22Rv1 (cell line): Measurements from ENCODE around the gene NFKBIB.

Experiments
- H3K27ac ChIP-seq: fragments of 450-650 bp; 2 replicates; pipeline ENCODE4 v1.5.1; 2017
- CTCF ChIP-seq: fragments of 450-650 bp; IDR thresholded peaks from 2 replicates; pipeline ENCODE4 v1.5.1; 2017; ENCODE audit warnings: mild to moderate bottlenecking
- ZFX ChIP-seq: fragments of 450-650 bp; IDR thresholded peaks from 2 replicates; pipeline ENCODE4 v1.6.1; 2017; ENCODE audit warnings: antibody characterized with exemption, borderline replicate concordance

The NFKBIB gene

DNA sequence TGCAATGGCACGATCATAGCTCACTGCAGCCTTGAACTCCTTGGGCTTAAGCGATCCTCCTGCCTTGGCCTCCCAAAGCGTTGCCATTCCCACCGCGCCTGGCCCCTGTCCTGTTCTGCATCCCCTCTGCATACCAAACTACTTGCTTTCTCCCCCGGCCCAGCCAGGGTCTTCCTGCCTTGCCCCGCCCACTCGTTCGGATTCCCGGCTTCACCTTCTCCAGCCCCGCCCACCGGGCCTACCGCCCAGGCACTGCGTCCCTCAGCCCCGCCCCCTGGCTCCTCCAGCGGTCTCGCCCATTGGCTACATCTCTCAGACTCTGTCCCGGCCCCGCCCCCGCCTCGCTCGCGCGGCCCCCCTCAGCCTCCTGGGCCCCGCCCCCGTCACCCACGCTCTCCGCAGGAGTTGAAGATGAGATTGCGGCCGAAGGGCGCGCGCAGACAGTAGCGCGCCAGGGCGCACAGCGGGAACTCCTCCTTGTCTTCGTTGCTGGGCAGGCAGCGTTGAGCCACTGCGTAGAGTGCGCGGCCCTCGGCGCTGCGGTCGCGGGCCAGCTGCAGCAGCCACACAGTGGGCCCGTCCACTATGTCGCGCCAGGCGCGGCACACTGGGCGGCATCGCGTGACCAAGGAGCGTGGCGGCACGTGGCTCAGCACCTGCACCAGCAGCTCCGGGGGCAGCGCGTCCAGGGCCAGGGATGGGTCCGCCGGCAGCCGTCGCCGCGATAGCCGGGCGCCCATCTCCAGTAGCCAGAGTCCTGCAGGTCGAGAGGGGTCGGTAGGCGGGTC, 50.0 kb downstream of the NFKBIB start:
- no peak for TF ChIP-seq ZFX
- TF ChIP-seq CTCF: no peak
- peak overlapping the region; percentile 70 for H3K27ac ChIP-seq

GRCh38 chr19:38951187-38951586, 51.4 kb downstream of the NFKBIB start:
- H3K27ac ChIP-seq: no peak overlapping the region
- no peak for TF ChIP-seq ZFX
- TF ChIP-seq CTCF: no peak

DNA sequence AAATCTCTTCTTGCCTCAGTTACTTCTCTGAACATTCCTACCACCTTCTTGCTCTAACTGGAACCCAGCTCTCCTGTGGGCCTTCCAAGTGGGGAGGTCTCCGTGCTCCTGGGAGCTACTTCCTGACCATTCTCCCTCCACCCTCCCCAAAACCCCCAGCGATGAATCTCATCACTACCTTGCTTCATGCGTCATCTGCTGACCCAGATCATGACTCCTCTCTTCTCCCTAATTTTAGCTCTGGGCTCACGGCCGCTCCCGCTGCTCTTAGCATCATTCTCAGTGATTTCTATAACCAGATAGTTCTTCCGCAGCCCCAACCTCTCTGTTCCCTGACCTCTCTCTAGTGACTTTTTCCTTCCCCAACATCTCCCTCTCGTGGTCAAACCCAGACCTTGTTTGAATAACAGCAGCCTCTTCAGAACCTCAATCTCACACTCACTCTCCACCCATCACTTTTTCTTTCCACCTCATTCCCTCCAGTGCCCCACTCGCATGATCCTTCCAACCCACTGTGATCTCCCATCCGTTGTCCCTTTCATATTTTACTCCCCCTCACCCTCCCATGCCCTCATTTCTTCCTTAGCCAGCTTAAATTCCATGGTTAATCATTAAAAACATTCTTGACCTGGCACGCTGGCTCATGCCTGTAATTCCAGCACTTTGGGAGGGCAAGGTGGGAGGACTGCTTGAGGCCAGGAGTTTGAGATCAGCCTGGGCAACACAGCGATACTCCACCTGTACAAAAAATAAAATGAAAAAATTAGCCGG, 52.8 kb downstream of the NFKBIB start:
- no peak for TF ChIP-seq ZFX
- peak; percentile 80 for TF ChIP-seq CTCF
- H3K27ac ChIP-seq: peak overlapping the region; percentile 52

- TF ChIP-seq CTCF (no peak), ZFX (no peak)
- H3K27ac ChIP-seq: no peak overlapping the region; the same call in 1 of the 2 replicates
These were observed 53.9 kb downstream of the NFKBIB start for GRCh38 chr19:38953677-38954076.

DNA sequence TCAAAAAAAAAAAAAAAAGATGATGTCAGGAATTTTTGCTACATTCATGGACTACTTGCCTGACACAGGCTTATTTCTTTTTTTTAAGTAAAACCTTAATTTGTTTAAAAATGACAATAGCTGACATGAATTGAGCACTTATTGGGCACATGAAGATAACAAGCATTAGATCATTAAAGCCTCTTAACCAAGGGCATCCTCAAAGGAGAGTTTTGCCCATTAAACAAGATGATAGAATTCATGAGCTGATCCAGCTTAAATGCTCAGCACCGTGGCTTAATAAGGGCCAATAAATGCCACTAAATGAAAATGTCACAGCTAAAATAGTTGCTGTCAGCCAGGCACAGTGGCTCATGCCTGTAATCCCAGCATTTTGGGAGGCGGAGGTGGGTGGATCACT, 56.5 kb downstream of the NFKBIB start:
- no peak for TF ChIP-seq ZFX
- TF ChIP-seq CTCF: no peak
- no peak overlapping the region for H3K27ac ChIP-seq

DNA sequence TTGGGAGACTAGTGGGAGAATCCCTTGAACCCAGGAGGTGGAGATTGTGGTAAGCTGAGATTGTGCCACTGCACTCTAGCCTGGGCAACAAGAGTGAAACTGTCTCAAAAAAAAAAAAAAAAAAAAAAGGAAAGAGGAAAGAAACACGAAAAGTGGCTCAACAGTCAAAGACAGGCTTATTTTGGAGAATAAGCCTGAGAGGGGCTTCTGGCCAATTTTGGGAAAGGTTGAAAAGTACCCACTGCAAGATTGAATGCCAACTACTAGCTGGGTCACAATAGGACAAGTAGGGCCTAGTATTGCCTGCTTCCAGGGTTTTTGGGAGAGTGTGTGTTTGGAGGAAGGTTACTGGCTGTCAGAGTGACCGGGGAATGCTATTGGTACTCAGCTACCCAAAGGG, 58.5 kb downstream of the NFKBIB start:
- no peak for TF ChIP-seq CTCF
- TF ChIP-seq ZFX: no peak
- H3K27ac ChIP-seq: no peak overlapping the region
